ENCODE measurements around the gene TMEM134. TPM values are rescaled to one million over a fixed set of nuclear protein-coding genes. Genes with fewer than 3 reads are reported as not detected.
A peak's percentile ranks its signal among the peaks of the same experiment; 100 is the strongest.

TMEM134 gene
- polyA plus RNA-seq, 4 donors = 70.3 to 119 (median 71.2) TPM

DNA sequence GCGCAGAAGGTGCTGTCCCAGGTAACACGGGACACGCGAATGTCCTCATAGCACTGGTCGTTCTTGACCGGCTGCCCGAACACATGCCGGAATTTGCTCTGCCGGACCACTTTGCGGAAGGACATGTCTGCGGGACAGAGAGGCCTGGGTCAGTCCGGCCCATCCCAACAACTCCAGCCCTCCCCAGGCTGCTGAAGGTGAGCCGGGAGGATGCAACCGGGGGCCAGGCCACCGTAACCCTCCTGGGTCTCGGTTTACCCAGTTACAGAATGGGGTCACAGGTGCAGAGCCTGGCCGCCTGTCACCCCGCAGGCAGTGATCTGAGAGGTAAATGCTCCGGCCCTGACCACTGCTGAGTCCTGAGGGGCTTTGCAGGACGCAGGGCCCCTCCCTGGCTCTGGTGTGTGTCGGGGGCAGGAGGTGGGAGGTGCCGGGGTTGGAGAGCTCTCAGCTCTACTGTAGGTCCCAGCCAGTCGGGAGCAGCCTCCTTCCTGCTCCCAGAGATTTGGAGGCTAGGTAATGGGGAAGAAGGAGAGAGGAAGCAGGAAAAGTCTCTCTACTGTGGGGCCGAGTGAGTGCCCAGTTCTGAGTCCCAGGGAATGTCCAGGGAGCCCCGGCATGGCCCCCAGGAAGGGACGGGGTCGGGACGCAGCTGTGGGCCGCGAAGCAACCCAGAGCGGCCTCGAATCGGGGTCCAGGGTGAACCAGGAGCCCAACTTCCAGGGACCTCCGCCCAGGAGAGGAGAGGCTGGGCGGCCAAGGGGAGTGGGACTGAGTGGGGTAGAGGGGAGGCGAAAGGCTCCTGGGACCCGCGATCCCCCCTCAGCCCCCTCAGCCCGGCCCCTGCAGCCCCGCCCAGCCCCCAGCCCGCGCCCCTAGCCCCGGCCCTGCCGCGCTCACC, 26.3 kb downstream of the TMEM134 start:
- peaks cover 0 to 50% (median 0%) of the 10 kb centered on the region in 3 donors for H3K36me3 ChIP-seq (ENCODE audit: control insufficient read depth in 3 of 3, insufficient read depth in 2 of 3, low read depth in 1 of 3, low read length in 3 of 3)
- H3K9me3 ChIP-seq (ENCODE audit: control insufficient read depth in 2 of 2, insufficient read depth in 1 of 2, low read depth in 1 of 2, low read length in 1 of 2) = no peaks in the 10 kb centered on the region
- no peaks in the 10 kb centered on the region for H3K27me3 ChIP-seq (ENCODE audit: control insufficient read depth in 3 of 3, insufficient read depth in 3 of 3, low read length in 3 of 3)
- FAIRE-seq (no peak), DNase-seq (no peak)
- WGBS, 3 donors = 32 to 38% (median 37%) methylated on average over 35 to 45 of the region's 45 CpGs
- peak overlapping the region; percentile 66 to 87 (median 74) for H3K27ac ChIP-seq (ENCODE audit: low read depth in 1 of 3, low read length in 2 of 3)
- peaks cover 0 to 14% (median 5%) of the 10 kb centered on the region in 3 donors for H3K4me1 ChIP-seq (ENCODE audit: control insufficient read depth in 3 of 3, insufficient read depth in 2 of 3, low read depth in 1 of 3, low read length in 2 of 3)
- H3K4me3 ChIP-seq (ENCODE audit: low read depth in 1 of 3, low read length in 3 of 3) = peak overlapping the region; percentile 64 to 98 (median 66)

DNA sequence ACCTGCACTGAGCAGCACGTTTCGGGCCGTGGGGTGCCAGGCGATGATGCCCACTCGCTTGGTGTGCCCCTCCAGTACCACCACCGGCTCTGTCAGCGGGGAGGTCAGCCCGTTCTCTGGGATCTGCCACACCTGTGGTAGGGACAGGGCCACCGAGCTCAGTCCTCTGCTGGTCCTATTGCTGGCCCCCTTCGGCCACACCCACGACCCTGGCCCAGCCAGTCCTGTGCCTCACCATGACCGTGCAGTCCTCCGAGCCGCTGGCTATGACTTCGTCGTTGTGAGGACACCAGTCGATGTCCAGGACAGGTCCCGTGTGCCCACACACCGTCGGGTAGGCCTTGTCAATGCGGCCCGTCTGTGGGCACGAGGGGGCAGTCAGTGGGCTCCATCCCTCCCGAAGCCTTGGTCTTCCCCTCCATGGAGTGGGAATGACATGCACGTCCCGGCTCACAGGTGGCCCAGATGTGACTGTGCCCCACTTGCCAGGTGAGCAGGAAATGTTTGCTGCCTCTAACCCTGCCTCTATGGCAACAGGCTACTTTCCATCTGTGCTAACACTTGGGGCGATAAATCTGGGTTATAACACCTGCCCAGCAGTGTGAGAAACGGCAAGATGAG, 27.2 kb downstream of the TMEM134 start:
- 79 to 83% (median 81%) methylated on average over 28 of the region's 28 CpGs for WGBS, 3 donors
- DNase-seq = no peak

DNA sequence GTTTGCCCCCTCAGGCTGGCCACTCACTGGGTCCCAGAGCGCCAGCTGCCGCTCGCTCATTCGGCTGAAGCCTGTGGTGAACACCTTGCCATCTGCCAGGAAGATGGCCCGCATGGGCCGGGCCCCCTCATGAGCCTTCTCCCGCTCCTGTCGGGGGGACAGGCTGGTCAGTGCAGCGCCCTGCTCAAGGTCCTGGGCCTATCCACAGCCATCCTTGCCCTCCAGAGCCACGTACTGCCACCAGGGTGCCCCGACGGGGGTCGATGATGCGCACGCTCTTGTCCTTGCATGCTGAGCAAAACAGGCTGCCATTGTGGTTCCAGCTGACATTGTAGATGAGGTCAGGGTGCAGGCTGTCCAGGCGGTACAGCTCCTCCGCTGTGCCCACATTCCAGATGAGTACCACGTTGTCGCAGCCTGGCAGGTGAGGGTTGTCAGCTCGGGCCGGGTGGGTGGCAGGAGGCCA, 27.9 kb downstream of the TMEM134 start:
- H3K36me3 ChIP-seq (ENCODE audit: control insufficient read depth in 3 of 3, insufficient read depth in 2 of 3, low read depth in 1 of 3, low read length in 3 of 3) = peaks cover 0 to 64% (median 2%) of the 10 kb centered on the region in 3 donors
- FAIRE-seq (no peak), DNase-seq (no peak)
- peaks cover 0 to 14% (median 5%) of the 10 kb centered on the region in 3 donors for H3K4me1 ChIP-seq (ENCODE audit: control insufficient read depth in 3 of 3, insufficient read depth in 2 of 3, low read depth in 1 of 3, low read length in 2 of 3)
- no peak overlapping the region for H3K27ac ChIP-seq (ENCODE audit: low read depth in 1 of 3, low read length in 2 of 3)
- WGBS, 3 donors = 86 to 88% (median 87%) methylated on average over 21 of the region's 21 CpGs
- H3K27me3 ChIP-seq (ENCODE audit: control insufficient read depth in 3 of 3, insufficient read depth in 3 of 3, low read length in 3 of 3) = no peaks in the 10 kb centered on the region
- H3K4me3 ChIP-seq (ENCODE audit: low read depth in 1 of 3, low read length in 3 of 3) = no peak overlapping the region
- no peaks in the 10 kb centered on the region for H3K9me3 ChIP-seq (ENCODE audit: control insufficient read depth in 2 of 2, insufficient read depth in 1 of 2, low read depth in 1 of 2, low read length in 1 of 2)

More for the DNA sequence above, 27.2 kb downstream of the TMEM134 start:
- no peaks in the 10 kb centered on the region for H3K27me3 ChIP-seq (ENCODE audit: control insufficient read depth in 3 of 3, insufficient read depth in 3 of 3, low read length in 3 of 3)
- peaks cover 0 to 14% (median 5%) of the 10 kb centered on the region in 3 donors for H3K4me1 ChIP-seq (ENCODE audit: control insufficient read depth in 3 of 3, insufficient read depth in 2 of 3, low read depth in 1 of 3, low read length in 2 of 3)
- no peaks in the 10 kb centered on the region for H3K9me3 ChIP-seq (ENCODE audit: control insufficient read depth in 2 of 2, insufficient read depth in 1 of 2, low read depth in 1 of 2, low read length in 1 of 2)
- peaks cover 0 to 58% (median 2%) of the 10 kb centered on the region in 3 donors for H3K36me3 ChIP-seq (ENCODE audit: control insufficient read depth in 3 of 3, insufficient read depth in 2 of 3, low read depth in 1 of 3, low read length in 3 of 3)
- peak overlapping the region in 1 of 3 donors; percentile 15 for H3K27ac ChIP-seq (ENCODE audit: low read depth in 1 of 3, low read length in 2 of 3)
- FAIRE-seq = no peak
- peak overlapping the region in 2 of 3 donors; percentile 64 to 98 for H3K4me3 ChIP-seq (ENCODE audit: low read depth in 1 of 3, low read length in 3 of 3)

DNA sequence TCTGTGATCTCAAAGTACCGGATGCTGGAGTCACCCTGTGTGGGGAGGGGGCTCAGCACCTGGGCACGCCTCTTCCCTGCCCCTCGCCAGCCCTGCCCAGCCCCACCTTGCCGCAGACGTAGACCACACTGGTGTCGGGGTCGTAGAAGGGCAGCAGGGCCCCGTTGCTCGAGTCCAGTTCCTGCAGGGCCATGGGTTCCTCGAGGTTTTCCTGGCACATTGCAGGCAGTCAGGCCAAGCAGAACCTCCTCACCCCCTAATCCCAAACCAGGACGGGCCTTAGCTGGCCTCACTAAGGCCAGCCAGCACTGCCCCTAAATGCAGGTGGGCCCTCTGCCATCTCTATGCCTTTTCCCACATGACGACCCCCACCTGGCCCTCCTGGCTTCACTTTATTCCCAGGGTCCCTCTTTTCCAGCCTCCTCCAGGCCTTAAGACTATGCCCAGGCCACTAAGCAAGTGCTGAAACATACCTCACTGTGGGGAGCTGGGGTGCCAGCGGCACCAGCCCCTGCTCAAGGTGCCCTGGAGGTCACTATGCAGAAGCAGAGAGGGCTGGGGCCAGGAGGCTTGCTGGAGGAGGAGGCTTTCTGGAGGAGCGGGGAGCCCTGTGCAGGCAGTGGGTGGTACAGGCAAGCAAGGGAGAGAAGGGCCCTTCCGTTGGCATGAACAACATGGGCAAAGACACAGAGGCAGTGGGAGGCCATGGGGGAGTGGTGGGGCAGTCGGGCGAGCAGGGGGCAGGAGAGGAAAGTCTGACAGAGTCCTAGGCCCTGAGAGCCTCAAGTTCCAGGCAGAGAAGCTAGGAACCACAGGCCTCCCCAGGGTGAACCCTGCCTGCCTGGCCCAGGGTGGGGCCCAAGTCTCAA, 28.6 kb downstream of the TMEM134 start:
- Histone ChIP-seq H3K27ac (ENCODE audit: low read depth in 1 of 3, low read length in 2 of 3) (peak overlapping the region in 2 of 3 donors; percentile 11 to 42), H3K36me3 (ENCODE audit: control insufficient read depth in 3 of 3, insufficient read depth in 2 of 3, low read depth in 1 of 3, low read length in 3 of 3) (peaks cover 0 to 71% (median 4%) of the 10 kb centered on the region in 3 donors), H3K4me1 (ENCODE audit: control insufficient read depth in 3 of 3, insufficient read depth in 2 of 3, low read depth in 1 of 3, low read length in 2 of 3) (peaks cover 0 to 14% (median 5%) of the 10 kb centered on the region in 3 donors), H3K27me3 (ENCODE audit: control insufficient read depth in 3 of 3, insufficient read depth in 3 of 3, low read length in 3 of 3) (no peaks in the 10 kb centered on the region), H3K9me3 (ENCODE audit: control insufficient read depth in 2 of 2, insufficient read depth in 1 of 2, low read depth in 1 of 2, low read length in 1 of 2) (no peaks in the 10 kb centered on the region), H3K4me3 (ENCODE audit: low read depth in 1 of 3, low read length in 3 of 3) (no peak overlapping the region)
- WGBS, 3 donors = 71 to 74% (median 73%) methylated on average over 16 to 17 of the region's 17 CpGs
- DNase-seq = no peak
- no peak for FAIRE-seq

DNA sequence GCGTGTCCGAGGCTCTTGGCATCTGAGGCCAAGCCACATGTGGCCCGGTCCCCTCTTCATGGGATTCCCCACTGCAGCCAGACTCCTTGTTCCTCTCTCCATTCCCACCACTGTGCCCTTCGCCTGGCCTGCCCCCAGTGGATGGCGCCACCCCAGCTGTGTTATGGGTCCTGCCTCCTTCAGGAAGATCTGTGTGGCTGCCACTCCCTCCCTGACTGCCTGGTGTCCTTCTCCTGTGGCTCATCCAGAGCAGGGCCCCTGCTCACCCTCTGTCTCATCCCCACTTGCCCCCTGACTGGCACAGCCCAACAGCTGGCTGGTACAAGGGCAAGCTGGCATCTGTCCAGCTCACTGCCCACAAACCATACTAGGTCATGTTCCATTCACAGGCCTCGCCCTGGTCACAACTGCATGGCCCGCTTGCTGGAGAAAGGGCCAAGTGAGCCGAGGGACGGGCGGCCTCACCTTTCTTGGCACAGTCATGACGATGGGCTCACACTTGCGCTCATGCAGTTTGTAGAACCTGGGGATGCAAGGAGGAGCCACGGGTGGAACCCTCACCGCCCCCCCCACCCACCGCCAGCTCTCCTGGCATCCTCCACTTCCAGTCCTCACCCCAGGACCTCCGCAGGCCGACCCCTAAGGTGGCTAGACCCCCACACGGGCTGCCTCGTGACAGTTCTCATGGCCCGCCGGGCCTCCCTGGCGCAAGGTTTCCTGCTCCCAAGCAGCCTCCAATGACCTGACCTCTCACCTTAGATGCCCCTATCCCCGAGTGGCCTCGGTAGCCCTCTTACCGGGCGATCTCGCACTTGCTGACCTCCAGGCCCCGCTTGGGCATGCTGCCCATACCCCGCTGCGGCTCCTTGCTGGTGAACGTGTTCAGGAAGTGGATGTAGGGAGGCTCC, 29.5 kb downstream of the TMEM134 start:
- DNase-seq (peak in 1 of 2 donors; percentile 32), FAIRE-seq (no peak)
- H3K27ac ChIP-seq (ENCODE audit: low read depth in 1 of 3, low read length in 2 of 3) = peak overlapping the region in 1 of 3 donors; percentile 62
- no peak overlapping the region for H3K4me3 ChIP-seq (ENCODE audit: low read depth in 1 of 3, low read length in 3 of 3)
- peaks cover 0 to 78% (median 8%) of the 10 kb centered on the region in 3 donors for H3K36me3 ChIP-seq (ENCODE audit: control insufficient read depth in 3 of 3, insufficient read depth in 2 of 3, low read depth in 1 of 3, low read length in 3 of 3)
- H3K9me3 ChIP-seq (ENCODE audit: control insufficient read depth in 2 of 2, insufficient read depth in 1 of 2, low read depth in 1 of 2, low read length in 1 of 2) = no peaks in the 10 kb centered on the region
- 70 to 76% (median 72%) methylated on average over 31 of the region's 31 CpGs for WGBS, 3 donors
- H3K4me1 ChIP-seq (ENCODE audit: control insufficient read depth in 3 of 3, insufficient read depth in 2 of 3, low read depth in 1 of 3, low read length in 2 of 3) = peaks cover 0 to 13% (median 3%) of the 10 kb centered on the region in 3 donors
- no peaks in the 10 kb centered on the region for H3K27me3 ChIP-seq (ENCODE audit: control insufficient read depth in 3 of 3, insufficient read depth in 3 of 3, low read length in 3 of 3)

DNA sequence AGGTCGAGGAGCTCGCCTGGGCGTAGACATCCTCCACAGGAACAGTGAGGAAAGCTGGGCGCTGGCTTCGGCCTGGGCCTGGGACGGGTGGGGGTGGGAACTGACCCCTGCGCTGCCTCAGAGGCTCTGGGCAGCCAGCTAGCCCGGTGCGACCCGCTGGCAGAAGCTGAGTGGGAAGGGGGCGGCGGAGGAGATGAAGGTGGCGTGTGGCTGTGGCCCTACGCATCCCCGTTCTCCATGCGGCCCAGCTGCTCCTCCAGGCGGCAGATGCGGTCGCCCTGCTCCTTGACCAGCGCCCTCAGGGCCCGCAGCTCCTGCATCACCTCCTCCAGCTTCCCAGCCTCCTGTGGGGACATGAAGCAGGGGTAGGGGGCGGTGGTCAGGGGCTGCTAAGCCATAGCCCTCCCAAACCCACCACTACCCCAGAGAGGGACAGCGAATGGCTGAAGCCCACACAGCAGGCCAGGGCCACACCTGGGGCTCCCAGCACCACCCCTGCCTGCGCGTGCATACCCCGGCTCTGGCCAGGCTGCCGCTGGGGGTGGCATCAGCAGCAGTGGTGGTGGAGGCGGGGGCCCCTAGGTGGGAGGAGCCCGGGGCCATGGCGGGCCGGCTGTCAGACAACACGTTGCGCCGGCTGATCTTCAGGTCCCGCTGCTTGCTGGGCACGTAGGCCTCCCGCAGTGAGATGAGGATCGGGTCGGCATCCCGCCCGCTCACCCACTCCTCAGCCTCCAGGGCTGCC, 30.7 kb downstream of the TMEM134 start:
- Histone ChIP-seq H3K27me3 (ENCODE audit: control insufficient read depth in 3 of 3, insufficient read depth in 3 of 3, low read length in 3 of 3) (no peaks in the 10 kb centered on the region), H3K9me3 (ENCODE audit: control insufficient read depth in 2 of 2, insufficient read depth in 1 of 2, low read depth in 1 of 2, low read length in 1 of 2) (no peaks in the 10 kb centered on the region), H3K36me3 (ENCODE audit: control insufficient read depth in 3 of 3, insufficient read depth in 2 of 3, low read depth in 1 of 3, low read length in 3 of 3) (peaks cover 0 to 90% (median 8%) of the 10 kb centered on the region in 3 donors), H3K27ac (ENCODE audit: low read depth in 1 of 3, low read length in 2 of 3) (peak overlapping the region in 2 of 3 donors; percentile 13 to 87), H3K4me3 (ENCODE audit: low read depth in 1 of 3, low read length in 3 of 3) (peak overlapping the region in 1 of 3 donors; percentile 58), H3K4me1 (ENCODE audit: control insufficient read depth in 3 of 3, insufficient read depth in 2 of 3, low read depth in 1 of 3, low read length in 2 of 3) (peaks cover 0 to 9% (median 3%) of the 10 kb centered on the region in 3 donors)
- FAIRE-seq = no peak
- peak in 1 of 2 donors; percentile 31 for DNase-seq
- 68 to 79% (median 70%) methylated on average over 31 to 41 of the region's 41 CpGs for WGBS, 3 donors

DNA sequence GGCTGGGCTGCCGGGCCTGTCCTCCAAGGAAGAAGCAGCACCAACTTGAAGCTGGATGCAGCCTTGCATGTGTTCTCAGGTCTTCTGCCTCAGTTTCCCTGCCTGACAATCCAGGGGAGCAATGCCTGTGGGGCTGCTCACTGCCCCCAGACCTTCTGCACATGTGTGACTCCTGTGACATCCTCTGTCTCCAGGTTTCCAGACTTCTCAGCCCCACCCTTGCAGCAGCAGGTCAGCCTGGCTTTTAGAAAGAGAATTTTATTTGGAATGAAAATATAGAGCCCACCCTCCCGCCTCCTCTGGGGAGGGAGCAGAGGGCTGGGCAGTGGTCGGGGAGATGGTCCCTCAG, 31.3 kb downstream of the TMEM134 start:
- Histone ChIP-seq H3K27ac (ENCODE audit: low read depth in 1 of 3, low read length in 2 of 3) (peak overlapping the region in 2 of 3 donors; percentile 73 to 87), H3K27me3 (ENCODE audit: control insufficient read depth in 3 of 3, insufficient read depth in 3 of 3, low read length in 3 of 3) (no peaks in the 10 kb centered on the region), H3K36me3 (ENCODE audit: control insufficient read depth in 3 of 3, insufficient read depth in 2 of 3, low read depth in 1 of 3, low read length in 3 of 3) (peaks cover 0 to 94% (median 8%) of the 10 kb centered on the region in 3 donors), H3K4me1 (ENCODE audit: control insufficient read depth in 3 of 3, insufficient read depth in 2 of 3, low read depth in 1 of 3, low read length in 2 of 3) (peaks cover 0 to 8% (median 3%) of the 10 kb centered on the region in 3 donors), H3K4me3 (ENCODE audit: low read depth in 1 of 3, low read length in 3 of 3) (peak overlapping the region; percentile 11 to 58 (median 53)), H3K9me3 (ENCODE audit: control insufficient read depth in 2 of 2, insufficient read depth in 1 of 2, low read depth in 1 of 2, low read length in 1 of 2) (no peaks in the 10 kb centered on the region)
- FAIRE-seq (no peak), DNase-seq (no peak)
- WGBS, 3 donors = 55 to 78% (median 57%) methylated on average over 3 of the region's 3 CpGs
